A673 (cell line): ENCODE measurements around the gene PRKAA2. TPM values are rescaled to one million over a fixed set of nuclear protein-coding genes. Genes with fewer than 3 reads are reported as not detected.
A peak's percentile ranks its signal among the peaks of the same experiment; 100 is the strongest.
"Not testable (repeated sequence)": the region's sequence is repeated elsewhere in the genome, so short reads cannot be mapped to it uniquely, and the experiment has no call there.

Source experiments
- Bru-seq: library from RNA; stranded (reverse); fragments of 400-500 nt; gene quantifications from one replicate; lab custom pipeline; 2021; lab: Mats Ljungman, UMichigan
- BruChase-seq, 2 experiments: library from RNA; stranded (reverse); fragments of 400-500 nt; gene quantifications; one replicate each; lab custom pipeline; 2021; lab: Mats Ljungman, UMichigan
- BruUV-seq: library from RNA; stranded (reverse); fragments of 400-500 nt; replicated peaks from 2 replicates; lab custom pipeline; 2021; lab: Mats Ljungman, UMichigan
- CTCF ChIA-PET: fragments of 300-600 bp; sonication (Branson Sonifier 250); formaldehyde crosslinking; loops from one replicate; lab custom pipeline; 2022; ENCODE audit warnings: antibody characterized with exemption; lab: Charles Lee
- POLR2A ChIA-PET: fragments of 300-600 bp; sonication (Branson Sonifier 250); formaldehyde crosslinking; loops from one replicate; lab custom pipeline; 2022; ENCODE audit warnings: antibody characterized with exemption; ENCODE audit not compliant: low non-redundant PET; lab: Charles Lee
- DNase-seq: peaks from one replicate; pipeline ENCODE4 v3.0.0-alpha.2; 2015; ENCODE audit warnings: low spot score
- H3K27ac ChIP-seq: fragments of 200-600 bp; sonication (generic); 2 replicates; pipeline ENCODE4 v1.5.1; 2016; ENCODE audit warnings: mixed run types, low read depth, mild to moderate bottlenecking, mixed read lengths, antibody characterized with exemption, low read length; ENCODE audit not compliant: poor library complexity, severe bottlenecking
- H3K27me3 ChIP-seq: fragments of 200-600 bp; sonication (generic); replicated peaks from 2 replicates; pipeline ENCODE4 v1.6.1; 2017; ENCODE audit warnings: mixed run types, low read depth, mild to moderate bottlenecking, mixed read lengths, antibody characterized with exemption, low read length; ENCODE audit not compliant: insufficient read depth, poor library complexity
- H3K36me3 ChIP-seq: fragments of 200-600 bp; sonication (generic); 2 replicates; pipeline ENCODE4 v1.6.1; 2016; ENCODE audit warnings: mixed run types, mild to moderate bottlenecking, mixed read lengths, antibody characterized with exemption, low read length; ENCODE audit not compliant: insufficient read depth, poor library complexity, severe bottlenecking
- H3K4me1 ChIP-seq: fragments of 200-600 bp; sonication (generic); 2 replicates; pipeline ENCODE4 v1.6.1; 2017; ENCODE audit warnings: mixed run types, mild to moderate bottlenecking, mixed read lengths, antibody characterized with exemption, low read length; ENCODE audit not compliant: insufficient read depth, poor library complexity, severe bottlenecking
- H3K4me3 ChIP-seq: fragments of 200-600 bp; sonication (generic); 2 replicates; pipeline ENCODE4 v1.5.1; 2016; ENCODE audit warnings: low read depth, mixed run types, mild to moderate bottlenecking, mixed read lengths, low read length; ENCODE audit not compliant: poor library complexity, severe bottlenecking
- H3K9me3 ChIP-seq: fragments of 200-600 bp; sonication (generic); 2 replicates; pipeline ENCODE4 v1.6.1; 2016; ENCODE audit warnings: mixed run types, low read depth, mild to moderate bottlenecking, mixed read lengths, antibody characterized with exemption, low read length; ENCODE audit not compliant: poor library complexity, severe bottlenecking
- EZH2 ChIP-seq: fragments of 200-600 bp; sonication (generic); IDR thresholded peaks from 2 replicates; pipeline ENCODE4 v1.6.1; 2017; ENCODE audit warnings: borderline replicate concordance, low read depth, mild to moderate bottlenecking, mixed read lengths, antibody characterized with exemption, low read length; ENCODE audit not compliant: poor library complexity, severe bottlenecking
- intact Hi-C: fragments of 100-400 bp; cut with micrococcal nuclease; formaldehyde crosslinking; loops from one replicate; pipeline ENCODE4 v1.10.0; 2022; ENCODE audit not compliant: unreplicated experiment
- long read RNA-seq: library from polyadenylated mRNA; stranded (forward); transcript quantifications from one replicate; pipeline ENCODE4 v2.0.0, GENCODE V29; 2022
- total RNA-seq: library from RNA; stranded (reverse); gene quantifications from 2 replicates; pipeline ENCODE4 v1.2.3, GENCODE V29; 2021
- TF ChIP-seq, protein P1 (sequence below): fragments of 300-800, 200-600 bp; sonication (generic); conservative IDR thresholded peaks from 2 replicates; pipeline ENCODE4 v1.5.1; 2017; ENCODE audit warnings: low read depth, mild to moderate bottlenecking, antibody characterized with exemption, low read length, moderate library complexity, mixed read lengths

The PRKAA2 gene
- total RNA-seq (0.11 and 0.20 TPM in 2 replicates), Bru-seq, nascent RNA (percentile 26 among the genes with signal in this experiment), BruChase-seq, experiment 1, labeled RNA remaining after a 2-hour chase (percentile 32 among the genes with signal in this experiment), BruChase-seq, experiment 2, labeled RNA remaining after a 6-hour chase (percentile 31 among the genes with signal in this experiment)
- long read RNA-seq, full-length matches to known transcripts: 1 of 1 reads
- long read RNA-seq, partial matches to known transcripts: 0 of 1 reads
- long read RNA-seq, other reads (novel, unspliced or antisense): 0 of 1 reads

DNA sequence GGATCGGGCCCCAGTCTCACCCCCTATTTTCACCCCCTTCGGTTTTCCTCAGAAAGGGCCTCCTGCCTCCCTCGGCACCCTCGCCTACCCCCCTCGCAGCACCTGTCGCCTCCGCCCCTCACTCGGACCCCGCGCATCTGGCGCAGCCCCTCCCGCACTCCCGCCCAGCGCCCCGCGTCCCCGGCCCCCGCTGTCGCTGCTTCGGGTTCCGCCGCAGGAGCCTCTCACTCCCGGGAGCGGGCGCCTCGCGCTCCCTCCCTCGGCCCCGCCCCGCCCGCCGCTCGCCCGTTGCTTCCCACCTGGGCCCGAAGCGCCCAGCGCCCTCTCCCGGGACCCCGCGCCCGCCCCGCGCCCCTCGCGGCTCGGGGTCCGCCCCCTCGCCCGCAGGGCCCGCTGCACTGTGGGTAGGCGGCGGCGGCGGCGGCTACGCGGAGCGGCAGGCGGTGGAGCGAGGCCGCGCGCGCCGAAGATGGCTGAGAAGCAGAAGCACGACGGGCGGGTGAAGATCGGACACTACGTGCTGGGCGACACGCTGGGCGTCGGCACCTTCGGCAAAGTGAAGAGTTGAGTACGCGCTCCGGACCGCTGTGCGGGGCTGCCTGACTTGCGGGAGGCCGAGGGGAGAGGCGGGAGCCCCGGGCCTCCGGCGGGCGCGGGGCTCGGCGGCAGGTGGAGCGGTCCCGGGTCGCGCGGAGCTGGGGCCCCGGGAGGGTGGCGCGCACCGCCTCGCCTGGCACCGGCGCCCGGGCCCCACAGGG lies at the start of gene PRKAA2:
Gene PRKAA2 (plus strand): TSS at position 396 of the 758 bp plus-strand sequence. CDS start 74 bp downstream, at position 470.
- H3K27me3 ChIP-seq: peaks cover 68% of the 10 kb centered on the region
- DNase-seq: peak; percentile 29
- BruUV-seq: no TSS peak
- H3K9me3 ChIP-seq: no peaks in the 10 kb centered on the region
- intact Hi-C loops: loop anchor here (1.0 kb wide), 1 partner anchor 24 kb away; no protein-coding TSS in a partner anchor
- POLR2A ChIA-PET: no interaction called here
- CTCF ChIA-PET: no interaction called here
- no peaks in the 10 kb centered on the region for H3K4me1 ChIP-seq
- H3K36me3 ChIP-seq: no peaks in the 10 kb centered on the region
- H3K27ac ChIP-seq: no peak within 1 kb of the TSS
- TF ChIP-seq EZH2: peak; percentile 32
- TF ChIP-seq, protein P1, sequence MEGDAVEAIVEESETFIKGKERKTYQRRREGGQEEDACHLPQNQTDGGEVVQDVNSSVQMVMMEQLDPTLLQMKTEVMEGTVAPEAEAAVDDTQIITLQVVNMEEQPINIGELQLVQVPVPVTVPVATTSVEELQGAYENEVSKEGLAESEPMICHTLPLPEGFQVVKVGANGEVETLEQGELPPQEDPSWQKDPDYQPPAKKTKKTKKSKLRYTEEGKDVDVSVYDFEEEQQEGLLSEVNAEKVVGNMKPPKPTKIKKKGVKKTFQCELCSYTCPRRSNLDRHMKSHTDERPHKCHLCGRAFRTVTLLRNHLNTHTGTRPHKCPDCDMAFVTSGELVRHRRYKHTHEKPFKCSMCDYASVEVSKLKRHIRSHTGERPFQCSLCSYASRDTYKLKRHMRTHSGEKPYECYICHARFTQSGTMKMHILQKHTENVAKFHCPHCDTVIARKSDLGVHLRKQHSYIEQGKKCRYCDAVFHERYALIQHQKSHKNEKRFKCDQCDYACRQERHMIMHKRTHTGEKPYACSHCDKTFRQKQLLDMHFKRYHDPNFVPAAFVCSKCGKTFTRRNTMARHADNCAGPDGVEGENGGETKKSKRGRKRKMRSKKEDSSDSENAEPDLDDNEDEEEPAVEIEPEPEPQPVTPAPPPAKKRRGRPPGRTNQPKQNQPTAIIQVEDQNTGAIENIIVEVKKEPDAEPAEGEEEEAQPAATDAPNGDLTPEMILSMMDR: no peak
- peak within 1 kb of the TSS; percentile 48 for H3K4me3 ChIP-seq

DNA sequence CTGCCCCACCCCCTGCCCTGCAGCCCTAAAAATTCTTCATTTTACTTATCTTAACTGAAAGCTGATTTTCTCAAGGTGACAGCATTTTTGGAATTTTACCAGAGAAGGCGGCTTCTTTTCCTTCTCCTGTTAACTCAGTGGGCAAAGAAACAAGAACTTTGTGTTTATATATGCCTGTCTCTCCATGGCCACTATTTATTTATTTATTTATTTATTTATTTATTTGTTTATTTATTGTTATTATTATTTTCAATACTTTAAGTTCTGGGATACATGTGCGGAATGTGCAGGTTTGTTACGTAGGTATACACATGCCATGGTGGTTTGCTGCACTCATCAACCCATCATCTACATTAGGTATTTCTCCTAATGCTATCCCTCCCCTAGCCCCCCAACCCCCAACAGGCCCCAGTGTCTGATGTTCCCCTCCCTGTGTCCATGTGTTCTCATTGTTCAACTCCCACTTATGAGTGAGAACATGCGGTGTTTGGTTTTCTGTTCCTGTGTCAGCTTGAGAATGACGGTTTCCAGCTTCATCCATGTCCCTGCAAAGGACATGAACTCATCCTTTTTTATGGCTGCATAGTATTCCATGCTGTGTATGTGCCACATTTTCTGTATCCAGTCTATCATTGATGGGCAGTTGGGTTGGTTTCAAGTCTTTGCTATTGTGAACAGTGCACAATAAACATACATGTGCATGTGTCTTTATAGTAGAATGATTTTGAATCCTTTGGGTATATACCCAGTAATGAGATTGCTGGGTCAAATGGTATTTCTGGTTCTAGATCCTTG lies 49.5 kb upstream of the PRKAA2 start:
- POLR2A ChIA-PET, H3K27me3 ChIP-seq, H3K27ac ChIP-seq, intact Hi-C loops, H3K9me3 ChIP-seq, DNase-seq, H3K4me3 ChIP-seq, BruUV-seq, H3K36me3 ChIP-seq, H3K4me1 ChIP-seq, CTCF ChIA-PET: not testable (repeated sequence)

DNA sequence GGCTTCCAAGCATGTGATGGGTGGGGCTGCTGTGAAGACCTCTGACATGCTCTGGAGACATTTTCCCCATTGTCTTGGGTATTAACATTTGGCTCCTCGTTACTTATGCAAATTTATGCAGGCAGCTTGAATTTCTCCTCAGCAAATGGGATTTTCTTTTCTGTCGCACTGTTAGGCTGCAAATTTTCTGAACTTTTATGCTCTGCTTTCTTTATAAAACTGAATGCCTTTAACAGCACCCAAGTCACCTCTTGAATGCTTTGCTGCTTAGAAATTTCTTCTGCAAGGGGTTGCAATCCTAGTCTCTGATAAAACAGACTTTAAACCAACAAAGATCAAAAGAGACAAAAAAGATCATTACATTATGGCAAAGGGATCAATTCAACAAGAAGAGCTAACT lies 35.0 kb upstream of the PRKAA2 start:
- DNase-seq, H3K27ac ChIP-seq, H3K27me3 ChIP-seq, H3K36me3 ChIP-seq, CTCF ChIA-PET, intact Hi-C loops, H3K9me3 ChIP-seq, POLR2A ChIA-PET, H3K4me3 ChIP-seq, BruUV-seq, H3K4me1 ChIP-seq: not testable (repeated sequence)

DNA sequence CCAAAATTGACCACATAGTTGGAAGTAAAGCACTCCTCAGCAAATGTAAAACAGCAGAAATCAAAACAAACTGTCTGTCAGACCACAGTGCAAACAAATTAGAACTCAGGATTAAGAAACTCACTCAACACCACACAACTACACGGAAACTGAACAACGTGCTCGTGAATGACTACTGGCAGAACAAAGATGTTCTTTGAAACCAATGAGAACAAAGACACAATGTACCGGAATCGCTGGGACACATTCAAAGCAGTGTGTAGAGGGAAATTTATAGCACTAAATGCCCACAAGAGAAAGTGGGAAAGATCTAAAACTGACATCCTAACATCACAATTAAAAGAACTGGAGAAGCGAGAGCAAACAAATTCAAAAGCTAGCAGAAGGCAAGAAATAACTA lies 34.3 kb upstream of the PRKAA2 start:
- intact Hi-C loops, H3K9me3 ChIP-seq, H3K4me1 ChIP-seq, BruUV-seq, H3K27ac ChIP-seq, H3K36me3 ChIP-seq, POLR2A ChIA-PET, CTCF ChIA-PET, DNase-seq, H3K27me3 ChIP-seq, H3K4me3 ChIP-seq: not testable (repeated sequence)
